Calu3 (cell line): Measurements from ENCODE around the gene RIMBP2. TPM values are rescaled to one million over a fixed set of nuclear protein-coding genes. Genes with fewer than 3 reads are reported as not detected.
"Not testable (repeated sequence)": the region's sequence is repeated elsewhere in the genome, so short reads cannot be mapped to it uniquely, and the experiment has no call there.

Experiments used
- BruUV-seq: library from RNA; stranded (reverse); fragments of 400-500 nt; replicated peaks from 2 replicates; lab custom pipeline; 2021; lab: Mats Ljungman, UMichigan
- CTCF ChIA-PET: fragments of 300-600 bp; sonication (Branson Sonifier 250); formaldehyde crosslinking; loops from one replicate; lab custom pipeline; 2022; ENCODE audit warnings: antibody characterized with exemption; lab: Charles Lee
- DNase-seq: peaks from one replicate; pipeline ENCODE4 v3.0.0; 2022
- H3K27ac Mint-ChIP-seq: one replicate; pipeline ENCODE4 v1.8.0; 2022; ENCODE audit warnings: mixed read lengths; ENCODE audit not compliant: unreplicated experiment
- H3K27me3 Mint-ChIP-seq: one replicate; pipeline ENCODE4 v1.8.0; 2022; ENCODE audit warnings: mixed read lengths; ENCODE audit not compliant: unreplicated experiment
- H3K36me3 Mint-ChIP-seq: one replicate; pipeline ENCODE4 v1.8.0; 2022; ENCODE audit warnings: mild to moderate bottlenecking, moderate library complexity, mixed read lengths; ENCODE audit not compliant: insufficient read depth, unreplicated experiment
- H3K4me1 Mint-ChIP-seq: one replicate; pipeline ENCODE4 v1.8.0; 2022; ENCODE audit warnings: mild to moderate bottlenecking, low read depth, mixed read lengths; ENCODE audit not compliant: unreplicated experiment
- H3K4me3 Mint-ChIP-seq: one replicate; pipeline ENCODE4 v1.8.0; 2022; ENCODE audit warnings: mild to moderate bottlenecking, low read depth, moderate library complexity, mixed read lengths; ENCODE audit not compliant: unreplicated experiment
- H3K9me3 Mint-ChIP-seq: one replicate; pipeline ENCODE4 v1.8.0; 2022; ENCODE audit warnings: low read depth, mixed read lengths; ENCODE audit not compliant: unreplicated experiment
- intact Hi-C: fragments of 100-400 bp; cut with micrococcal nuclease; formaldehyde crosslinking; loops from one replicate; pipeline ENCODE4 v1.10.0; 2022; ENCODE audit not compliant: unreplicated experiment
- total RNA-seq: library from RNA; stranded (reverse); gene quantifications from 2 replicates; pipeline ENCODE4 v1.2.3, GENCODE V29; 2022
- TF ChIP-seq, protein P1 (sequence below): fragments of 200-600 bp; IDR thresholded peaks from one replicate; pipeline ENCODE4 v1.8.0; 2022; ENCODE audit warnings: antibody characterized with exemption; ENCODE audit not compliant: unreplicated experiment

The RIMBP2 gene
- total RNA-seq, 1 experiment from 2014 or later = 6.1 TPM

GRCh38 chr12:130589540-130590317 lies 126.4 kb downstream of the RIMBP2 start:
- TF ChIP-seq, protein P1, sequence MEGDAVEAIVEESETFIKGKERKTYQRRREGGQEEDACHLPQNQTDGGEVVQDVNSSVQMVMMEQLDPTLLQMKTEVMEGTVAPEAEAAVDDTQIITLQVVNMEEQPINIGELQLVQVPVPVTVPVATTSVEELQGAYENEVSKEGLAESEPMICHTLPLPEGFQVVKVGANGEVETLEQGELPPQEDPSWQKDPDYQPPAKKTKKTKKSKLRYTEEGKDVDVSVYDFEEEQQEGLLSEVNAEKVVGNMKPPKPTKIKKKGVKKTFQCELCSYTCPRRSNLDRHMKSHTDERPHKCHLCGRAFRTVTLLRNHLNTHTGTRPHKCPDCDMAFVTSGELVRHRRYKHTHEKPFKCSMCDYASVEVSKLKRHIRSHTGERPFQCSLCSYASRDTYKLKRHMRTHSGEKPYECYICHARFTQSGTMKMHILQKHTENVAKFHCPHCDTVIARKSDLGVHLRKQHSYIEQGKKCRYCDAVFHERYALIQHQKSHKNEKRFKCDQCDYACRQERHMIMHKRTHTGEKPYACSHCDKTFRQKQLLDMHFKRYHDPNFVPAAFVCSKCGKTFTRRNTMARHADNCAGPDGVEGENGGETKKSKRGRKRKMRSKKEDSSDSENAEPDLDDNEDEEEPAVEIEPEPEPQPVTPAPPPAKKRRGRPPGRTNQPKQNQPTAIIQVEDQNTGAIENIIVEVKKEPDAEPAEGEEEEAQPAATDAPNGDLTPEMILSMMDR = no peak
- no peak overlapping the region for H3K27ac Mint-ChIP-seq
- no peaks in the 10 kb centered on the region for H3K4me1 Mint-ChIP-seq
- CTCF ChIA-PET = no interaction called here
- no peaks in the 10 kb centered on the region for H3K36me3 Mint-ChIP-seq
- intact Hi-C loops = no loop called here
- no peaks in the 10 kb centered on the region for H3K27me3 Mint-ChIP-seq
- H3K9me3 Mint-ChIP-seq = no peaks in the 10 kb centered on the region
- no TSS peak for BruUV-seq
- DNase-seq = no peak
- no peak overlapping the region for H3K4me3 Mint-ChIP-seq

DNA sequence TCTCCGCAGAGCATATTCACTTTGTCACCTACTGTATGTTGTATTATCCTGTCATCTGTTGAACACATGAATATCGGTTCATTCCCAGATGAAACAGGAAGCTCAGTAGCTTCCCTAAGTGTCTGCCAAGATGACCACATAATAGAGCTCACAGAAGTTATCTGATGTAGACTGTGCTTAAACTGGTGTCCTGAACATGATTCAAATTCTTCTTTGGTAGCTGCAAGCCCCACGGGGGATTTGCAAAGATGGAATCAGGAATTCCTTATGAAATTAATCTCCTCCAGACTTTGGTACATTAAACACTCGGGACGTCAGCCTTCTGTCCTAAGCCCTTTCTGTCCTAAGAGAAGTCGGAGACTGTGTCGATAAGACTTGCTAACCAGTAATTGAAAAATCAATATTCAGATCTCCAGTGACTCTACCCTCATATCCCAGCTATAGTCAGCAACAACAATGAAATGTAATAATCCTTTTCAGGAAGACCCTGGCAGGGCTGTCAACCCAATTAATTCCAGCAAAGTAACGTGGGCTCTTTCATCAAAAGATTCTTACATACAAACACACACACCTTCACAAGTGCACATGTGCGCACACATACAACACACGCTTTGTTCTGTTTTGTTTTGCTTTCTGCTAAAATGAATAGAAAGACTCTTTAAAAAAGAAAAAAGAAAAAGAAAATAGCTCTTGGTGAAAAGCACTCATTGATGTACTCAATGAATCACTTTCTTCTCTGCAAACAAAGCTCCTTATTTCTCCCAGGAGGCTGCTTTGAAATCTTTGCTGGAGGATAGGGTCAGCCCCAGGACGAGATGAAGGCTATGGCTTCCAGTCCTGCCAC lies 127.2 kb downstream of the RIMBP2 start:
- H3K36me3 Mint-ChIP-seq = no peaks in the 10 kb centered on the region
- H3K27me3 Mint-ChIP-seq = no peaks in the 10 kb centered on the region
- DNase-seq = no peak
- no peak overlapping the region for H3K4me3 Mint-ChIP-seq
- intact Hi-C loops = no loop called here
- BruUV-seq = no TSS peak
- H3K4me1 Mint-ChIP-seq = no peaks in the 10 kb centered on the region
- TF ChIP-seq, protein P1 = no peak
- CTCF ChIA-PET = no interaction called here
- H3K27ac Mint-ChIP-seq = no peak overlapping the region
- no peaks in the 10 kb centered on the region for H3K9me3 Mint-ChIP-seq

- no TSS peak for BruUV-seq
- intact Hi-C loops = no loop called here
- H3K27ac Mint-ChIP-seq = no peak overlapping the region
- TF ChIP-seq, protein P1 = no peak
- no peaks in the 10 kb centered on the region for H3K36me3 Mint-ChIP-seq
- CTCF ChIA-PET = no interaction called here
- H3K9me3 Mint-ChIP-seq = no peaks in the 10 kb centered on the region
- no peaks in the 10 kb centered on the region for H3K27me3 Mint-ChIP-seq
- no peak for DNase-seq
- H3K4me1 Mint-ChIP-seq = no peaks in the 10 kb centered on the region
- H3K4me3 Mint-ChIP-seq = no peak overlapping the region
Observed at GRCh38 chr12:130587966-130588365, 128.1 kb downstream of the RIMBP2 start.

GRCh38 chr12:130584475-130584874 lies 131.6 kb downstream of the RIMBP2 start:
- BruUV-seq, H3K9me3 Mint-ChIP-seq, CTCF ChIA-PET, H3K4me3 Mint-ChIP-seq, DNase-seq, H3K27me3 Mint-ChIP-seq, H3K36me3 Mint-ChIP-seq, H3K27ac Mint-ChIP-seq, H3K4me1 Mint-ChIP-seq, intact Hi-C loops: not testable (repeated sequence)
